ENCODE results near the gene KIAA1328. TPM values are rescaled to one million over a fixed set of nuclear protein-coding genes. Genes with fewer than 3 reads are reported as not detected.

The KIAA1328 gene
- total RNA-seq, 1 donor = 8.7 TPM

- no peak for DNase-seq (ENCODE audit: insufficient read length, low spot score, missing footprints)
- Histone ChIP-seq H2AFZ (ENCODE audit: low read length) (no peak overlapping the region), H3K27ac (ENCODE audit: low read depth, low read length) (no peak overlapping the region), H3K27me3 (ENCODE audit: insufficient read depth, low read length) (no peaks in the 10 kb centered on the region), H3K4me3 (ENCODE audit: insufficient read depth, low read length) (no peak overlapping the region), H3K36me3 (ENCODE audit: insufficient read depth, low read length) (no peaks in the 10 kb centered on the region), H3K4me1 (ENCODE audit: insufficient read depth, low read length) (no peaks in the 10 kb centered on the region), H4K20me1 (ENCODE audit: insufficient read depth, low read length) (no peaks in the 10 kb centered on the region), H3K9me3 (ENCODE audit: low read depth, low read length) (no peaks in the 10 kb centered on the region), H3K4me2 (ENCODE audit: insufficient read depth, low read length) (no peak overlapping the region), H3K79me2 (ENCODE audit: insufficient read depth, low read length) (no peaks in the 10 kb centered on the region)
- TF ChIP-seq CTCF (IDR thresholded peaks at IDR 0.05; ENCODE audit: extremely low read depth, low read depth, low read length) = no peak
Measured at GRCh38 chr18:36817039-36817438, 11.9 kb upstream of the KIAA1328 start.

GRCh38 chr18:36818652-36819051 lies 10.3 kb upstream of the KIAA1328 start:
- DNase-seq (ENCODE audit: insufficient read length, low spot score, missing footprints) = no peak
- TF ChIP-seq CTCF (IDR thresholded peaks at IDR 0.05; ENCODE audit: extremely low read depth, low read depth, low read length) = no peak
- no peaks in the 10 kb centered on the region for H3K27me3 ChIP-seq (ENCODE audit: insufficient read depth, low read length)
- H4K20me1 ChIP-seq (ENCODE audit: insufficient read depth, low read length) = no peaks in the 10 kb centered on the region
- H3K4me1 ChIP-seq (ENCODE audit: insufficient read depth, low read length) = no peaks in the 10 kb centered on the region
- H3K9me3 ChIP-seq (ENCODE audit: low read depth, low read length) = no peaks in the 10 kb centered on the region
- no peak overlapping the region for H3K27ac ChIP-seq (ENCODE audit: low read depth, low read length)
- H3K79me2 ChIP-seq (ENCODE audit: insufficient read depth, low read length) = no peaks in the 10 kb centered on the region
- no peak overlapping the region for H3K4me2 ChIP-seq (ENCODE audit: insufficient read depth, low read length)
- no peaks in the 10 kb centered on the region for H3K36me3 ChIP-seq (ENCODE audit: insufficient read depth, low read length)
- H3K4me3 ChIP-seq (ENCODE audit: insufficient read depth, low read length) = no peak overlapping the region
- no peak overlapping the region for H2AFZ ChIP-seq (ENCODE audit: low read length)

GRCh38 chr18:36819621-36820020 lies 9.3 kb upstream of the KIAA1328 start:
- Histone ChIP-seq H3K27ac (ENCODE audit: low read depth, low read length) (no peak overlapping the region), H3K4me3 (ENCODE audit: insufficient read depth, low read length) (no peak overlapping the region), H4K20me1 (ENCODE audit: insufficient read depth, low read length) (no peaks in the 10 kb centered on the region), H3K27me3 (ENCODE audit: insufficient read depth, low read length) (no peaks in the 10 kb centered on the region), H3K36me3 (ENCODE audit: insufficient read depth, low read length) (no peaks in the 10 kb centered on the region), H3K4me1 (ENCODE audit: insufficient read depth, low read length) (no peaks in the 10 kb centered on the region), H3K79me2 (ENCODE audit: insufficient read depth, low read length) (peaks cover 3% of the 10 kb centered on the region), H2AFZ (ENCODE audit: low read length) (no peak overlapping the region), H3K9me3 (ENCODE audit: low read depth, low read length) (no peaks in the 10 kb centered on the region), H3K4me2 (ENCODE audit: insufficient read depth, low read length) (no peak overlapping the region)
- no peak for TF ChIP-seq CTCF (IDR thresholded peaks at IDR 0.05; ENCODE audit: extremely low read depth, low read depth, low read length)
- no peak for DNase-seq (ENCODE audit: insufficient read length, low spot score, missing footprints)

GRCh38 chr18:36821681-36822080 lies 7.2 kb upstream of the KIAA1328 start:
- Histone ChIP-seq H3K9me3 (ENCODE audit: low read depth, low read length) (no peaks in the 10 kb centered on the region), H3K4me2 (ENCODE audit: insufficient read depth, low read length) (no peak overlapping the region), H2AFZ (ENCODE audit: low read length) (no peak overlapping the region), H3K4me1 (ENCODE audit: insufficient read depth, low read length) (no peaks in the 10 kb centered on the region), H4K20me1 (ENCODE audit: insufficient read depth, low read length) (no peaks in the 10 kb centered on the region), H3K4me3 (ENCODE audit: insufficient read depth, low read length) (no peak overlapping the region), H3K27ac (ENCODE audit: low read depth, low read length) (no peak overlapping the region), H3K36me3 (ENCODE audit: insufficient read depth, low read length) (no peaks in the 10 kb centered on the region), H3K79me2 (ENCODE audit: insufficient read depth, low read length) (peaks cover 7% of the 10 kb centered on the region), H3K27me3 (ENCODE audit: insufficient read depth, low read length) (no peaks in the 10 kb centered on the region)
- no peak for DNase-seq (ENCODE audit: insufficient read length, low spot score, missing footprints)
- no peak for TF ChIP-seq CTCF (IDR thresholded peaks at IDR 0.05; ENCODE audit: extremely low read depth, low read depth, low read length)

Measured in osteoblast (primary cell).